Loucy (cell line): ENCODE data around the gene GRK3.

ENCODE experiments used
- H2AFZ ChIP-seq: fragments of 200-600 bp; sonication (generic); 2 replicates; pipeline ENCODE4 v1.6.0; 2016; ENCODE audit warnings: antibody characterized with exemption, mild to moderate bottlenecking, low read length, moderate library complexity
- H3F3A ChIP-seq: fragments of 200-600 bp; 2 replicates; pipeline ENCODE4 v1.6.0; 2016; ENCODE audit warnings: antibody characterized with exemption, low read depth, mild to moderate bottlenecking
- H3K27me3 ChIP-seq: fragments of 200-600 bp; sonication (generic); 2 replicates; pipeline ENCODE4 v1.6.1; 2014; ENCODE audit warnings: low read length, mild to moderate bottlenecking; ENCODE audit not compliant: insufficient read depth, poor library complexity, severe bottlenecking
- H3K36me3 ChIP-seq: fragments of 200-600 bp; sonication (generic); 2 replicates; pipeline ENCODE4 v1.6.1; 2016; ENCODE audit warnings: low read length; ENCODE audit not compliant: insufficient read depth
- H3K4me1 ChIP-seq: fragments of 200-600 bp; sonication (generic); 2 replicates; pipeline ENCODE4 v1.5.1; 2014; ENCODE audit warnings: low read length, mild to moderate bottlenecking; ENCODE audit not compliant: insufficient read depth, poor library complexity, severe bottlenecking
- H3K4me2 ChIP-seq: fragments of 200-600 bp; sonication (generic); 2 replicates; pipeline ENCODE4 v1.6.0; 2014; ENCODE audit warnings: antibody characterized with exemption, low read length, low read depth, mild to moderate bottlenecking; ENCODE audit not compliant: poor library complexity, severe bottlenecking
- H3K4me3 ChIP-seq: fragments of 200-600 bp; sonication (generic); 2 replicates; pipeline ENCODE4 v1.5.1; 2014; ENCODE audit warnings: low read length, mild to moderate bottlenecking, mixed read lengths; ENCODE audit not compliant: poor library complexity, severe bottlenecking
- H3K79me2 ChIP-seq: fragments of 200-600 bp; sonication (generic); 2 replicates; pipeline ENCODE4 v1.6.1; 2014; ENCODE audit warnings: low read length; ENCODE audit not compliant: insufficient read depth
- H3K9ac ChIP-seq: fragments of 200-600 bp; sonication (generic); 2 replicates; pipeline ENCODE4 v1.6.0; 2014; ENCODE audit warnings: mild to moderate bottlenecking, low read depth, low read length, moderate library complexity; ENCODE audit not compliant: poor library complexity, severe bottlenecking
- H3K9me2 ChIP-seq: fragments of 200-600 bp; sonication (generic); replicated peaks from 2 replicates; pipeline ENCODE4 v1.6.1; 2016; ENCODE audit warnings: low read depth, low read length, mixed read lengths
- H3K9me3 ChIP-seq: fragments of 200-600 bp; sonication (generic); 2 replicates; pipeline ENCODE4 v1.6.1; 2014; ENCODE audit warnings: mild to moderate bottlenecking, antibody characterized with exemption, low read length, low read depth; ENCODE audit not compliant: insufficient read depth
- H4K20me1 ChIP-seq: fragments of 200-600 bp; sonication (generic); 2 replicates; pipeline ENCODE4 v1.6.0; 2014; ENCODE audit warnings: antibody characterized with exemption, low read length, mild to moderate bottlenecking; ENCODE audit not compliant: insufficient read depth, poor library complexity, severe bottlenecking
- EZH2phosphoT487 ChIP-seq: fragments of 200-600 bp; IDR thresholded peaks from 2 replicates; pipeline ENCODE4 v1.6.1; 2018; ENCODE audit warnings: antibody characterized with exemption, mild to moderate bottlenecking, moderate library complexity, borderline replicate concordance
- TF ChIP-seq, protein P1 (sequence below): fragments of 200-600 bp; sonication (generic); conservative IDR thresholded peaks from 2 replicates; pipeline ENCODE4 v1.5.1; 2014; ENCODE audit warnings: mild to moderate bottlenecking, antibody characterized with exemption, low read length

GRK3 gene

DNA sequence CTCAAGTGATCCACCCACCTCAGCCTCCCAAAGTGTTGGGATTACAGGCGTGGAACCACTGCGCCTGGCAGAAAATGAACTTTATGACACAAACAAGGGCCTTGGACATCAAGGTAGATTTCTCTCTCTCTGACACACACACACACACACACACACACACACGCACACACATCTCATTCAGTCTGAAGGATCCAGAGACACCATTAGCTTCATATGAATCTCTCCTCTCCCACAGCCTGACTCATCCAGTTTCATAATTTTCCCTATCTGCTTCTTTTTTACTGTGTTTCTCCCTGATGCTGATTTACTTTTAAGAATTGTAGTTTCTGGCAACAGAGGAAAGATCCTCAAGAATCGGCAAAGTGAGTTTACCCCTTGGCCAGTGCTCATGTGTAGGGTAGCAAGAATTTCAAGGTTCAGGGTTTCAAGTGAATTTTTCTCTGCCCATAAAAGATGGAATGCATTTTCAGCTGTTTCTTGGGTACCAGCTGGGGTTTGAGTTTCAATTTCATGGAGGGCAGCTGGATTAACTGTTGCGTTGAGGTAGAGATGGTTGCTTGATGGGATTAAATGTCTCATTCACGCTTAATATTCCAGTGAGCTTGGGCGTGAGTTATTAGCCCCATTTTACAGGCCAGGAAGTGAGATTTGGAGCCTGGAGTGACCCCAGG is 181.0 kb downstream of the GRK3 start:
- Histone ChIP-seq H4K20me1 (no peaks in the 10 kb centered on the region), H3K9me2 (no peaks in the 10 kb centered on the region), H3K36me3 (no peaks in the 10 kb centered on the region), H3K4me2 (peak overlapping the region; percentile 46), H3K79me2 (peaks cover 11% of the 10 kb centered on the region; the same call in 1 of the 2 replicates), H3K4me3 (peak overlapping the region; percentile 8), H3K4me1 (peaks cover 84% of the 10 kb centered on the region), H3K9me3 (no peaks in the 10 kb centered on the region), H2AFZ (no peak overlapping the region), H3K27me3 (no peaks in the 10 kb centered on the region), H3F3A (no peaks in the 10 kb centered on the region), H3K9ac (peak overlapping the region; percentile 54)
- TF ChIP-seq, protein P1, sequence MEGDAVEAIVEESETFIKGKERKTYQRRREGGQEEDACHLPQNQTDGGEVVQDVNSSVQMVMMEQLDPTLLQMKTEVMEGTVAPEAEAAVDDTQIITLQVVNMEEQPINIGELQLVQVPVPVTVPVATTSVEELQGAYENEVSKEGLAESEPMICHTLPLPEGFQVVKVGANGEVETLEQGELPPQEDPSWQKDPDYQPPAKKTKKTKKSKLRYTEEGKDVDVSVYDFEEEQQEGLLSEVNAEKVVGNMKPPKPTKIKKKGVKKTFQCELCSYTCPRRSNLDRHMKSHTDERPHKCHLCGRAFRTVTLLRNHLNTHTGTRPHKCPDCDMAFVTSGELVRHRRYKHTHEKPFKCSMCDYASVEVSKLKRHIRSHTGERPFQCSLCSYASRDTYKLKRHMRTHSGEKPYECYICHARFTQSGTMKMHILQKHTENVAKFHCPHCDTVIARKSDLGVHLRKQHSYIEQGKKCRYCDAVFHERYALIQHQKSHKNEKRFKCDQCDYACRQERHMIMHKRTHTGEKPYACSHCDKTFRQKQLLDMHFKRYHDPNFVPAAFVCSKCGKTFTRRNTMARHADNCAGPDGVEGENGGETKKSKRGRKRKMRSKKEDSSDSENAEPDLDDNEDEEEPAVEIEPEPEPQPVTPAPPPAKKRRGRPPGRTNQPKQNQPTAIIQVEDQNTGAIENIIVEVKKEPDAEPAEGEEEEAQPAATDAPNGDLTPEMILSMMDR, result no peak
- no peak for TF ChIP-seq EZH2phosphoT487

GRCh38 chr22:25746012-25746373 is 181.5 kb downstream of the GRK3 start:
- H3K4me2 ChIP-seq, result peak overlapping the region; percentile 46
- peak overlapping the region; percentile 54 for H3K9ac ChIP-seq
- no peaks in the 10 kb centered on the region for H3K9me2 ChIP-seq
- H3K4me3 ChIP-seq, result peak overlapping the region; percentile 8
- H4K20me1 ChIP-seq, result no peaks in the 10 kb centered on the region
- TF ChIP-seq, protein P1, result no peak
- no peak for TF ChIP-seq EZH2phosphoT487
- peaks cover 11% of the 10 kb centered on the region; the same call in 1 of the 2 replicates for H3K79me2 ChIP-seq
- H3K4me1 ChIP-seq, result peaks cover 86% of the 10 kb centered on the region
- no peaks in the 10 kb centered on the region for H3K9me3 ChIP-seq
- no peaks in the 10 kb centered on the region for H3K27me3 ChIP-seq
- no peaks in the 10 kb centered on the region for H3K36me3 ChIP-seq
- H2AFZ ChIP-seq, result no peak overlapping the region
- no peaks in the 10 kb centered on the region for H3F3A ChIP-seq

DNA sequence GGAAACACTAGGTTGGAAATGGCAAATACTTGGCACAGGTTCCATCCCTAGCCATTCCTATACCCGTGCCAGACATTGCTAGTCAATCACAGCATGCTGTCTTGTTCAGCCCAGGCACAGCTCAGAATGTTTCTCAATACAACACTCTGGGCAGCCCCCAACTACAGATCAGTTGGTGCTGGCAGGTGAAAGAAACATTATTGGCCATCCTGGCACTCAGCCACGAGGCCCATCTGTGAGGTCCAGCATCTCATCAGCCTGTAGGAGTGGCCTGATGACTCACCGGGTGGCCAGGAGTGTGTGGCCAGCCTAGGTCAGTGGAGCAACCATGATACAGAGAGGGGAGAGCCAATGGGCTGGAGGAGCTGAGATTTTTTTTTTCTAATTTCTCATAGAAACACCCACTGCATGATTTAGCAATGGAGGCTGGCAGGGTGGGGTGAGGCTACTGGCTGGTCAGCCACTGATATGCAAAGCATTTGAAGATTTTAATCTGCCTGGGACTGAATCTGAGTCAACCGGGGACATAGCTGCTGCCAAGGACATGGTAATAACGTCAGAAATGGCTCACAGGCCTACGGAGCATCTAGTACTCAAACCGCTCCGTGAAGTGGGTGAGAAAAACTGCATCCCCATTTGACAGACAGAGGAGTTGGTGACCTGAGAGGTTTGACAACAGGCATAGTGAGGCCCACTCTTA is 182.9 kb downstream of the GRK3 start:
- Histone ChIP-seq H3K4me1 (peaks cover 80% of the 10 kb centered on the region), H3K4me2 (no peak overlapping the region), H4K20me1 (no peaks in the 10 kb centered on the region), H3K9me3 (no peaks in the 10 kb centered on the region), H3K4me3 (no peak overlapping the region), H2AFZ (no peak overlapping the region), H3K79me2 (peaks cover 11% of the 10 kb centered on the region; the same call in 1 of the 2 replicates), H3K9ac (peak overlapping the region; percentile 40), H3K27me3 (no peaks in the 10 kb centered on the region), H3F3A (no peaks in the 10 kb centered on the region), H3K9me2 (no peaks in the 10 kb centered on the region), H3K36me3 (no peaks in the 10 kb centered on the region)
- TF ChIP-seq EZH2phosphoT487, result no peak
- TF ChIP-seq, protein P1, result no peak
